ENCODE measurements around the gene PSME3IP1.

Gene PSME3IP1

DNA sequence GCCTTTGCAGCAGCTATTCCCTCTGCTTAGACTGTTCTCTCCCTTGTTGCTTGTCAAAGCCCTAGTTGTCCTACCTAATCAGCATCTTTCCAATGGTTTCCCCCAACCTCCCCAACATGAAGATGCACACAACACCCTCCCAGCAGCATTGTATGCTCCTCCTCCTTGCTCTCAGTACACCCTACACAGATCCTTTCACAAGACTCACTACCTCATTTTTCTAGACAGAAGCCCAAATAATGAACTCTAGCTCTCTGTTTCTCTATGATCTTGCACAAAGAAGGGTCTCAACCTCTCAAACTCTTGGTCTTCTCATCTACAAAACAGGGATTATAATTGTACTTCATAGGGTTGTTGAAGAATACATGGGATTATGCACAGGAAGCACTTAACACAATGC lies 19.4 kb downstream of the PSME3IP1 start:
- DNase-seq: no peak

DNA sequence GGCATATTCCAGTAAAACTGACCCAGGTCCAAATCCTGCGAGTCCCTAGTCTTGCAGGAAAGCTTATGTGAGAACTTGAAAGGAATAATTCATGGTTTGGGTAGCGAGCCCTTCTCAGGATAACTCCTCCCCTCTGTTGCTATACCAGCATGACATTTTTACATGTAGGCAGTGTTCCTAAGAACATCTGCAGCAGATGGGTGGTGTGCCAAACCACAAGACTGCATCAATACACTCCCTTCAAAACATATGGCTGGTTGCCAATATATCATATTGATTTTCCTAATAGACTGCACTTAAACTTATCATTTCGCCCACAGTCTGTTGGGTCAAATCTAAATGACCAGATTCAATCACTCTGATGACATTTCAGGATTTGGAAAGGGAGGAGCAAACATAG lies 19.9 kb downstream of the PSME3IP1 start:
- peak; percentile 16 for DNase-seq

DNA sequence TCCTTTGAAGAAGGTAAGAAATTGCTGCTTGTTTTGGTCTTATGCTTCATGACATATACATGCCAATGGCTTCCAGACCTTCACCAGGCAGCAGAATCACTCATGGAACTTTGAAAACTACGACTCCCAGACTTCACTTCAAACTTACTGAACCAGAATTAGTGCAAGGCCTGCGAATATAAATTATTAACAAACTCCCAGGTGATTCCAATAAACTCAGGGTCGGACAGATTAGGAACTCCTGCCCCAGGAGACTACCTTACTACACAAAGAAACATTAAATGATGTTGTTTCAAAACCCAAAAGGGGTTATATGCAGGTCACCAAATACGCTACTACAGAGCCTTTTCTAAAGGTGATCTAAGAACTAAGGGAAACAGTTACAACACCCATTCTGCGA lies 20.4 kb downstream of the PSME3IP1 start:
- DNase-seq: no peak

DNA sequence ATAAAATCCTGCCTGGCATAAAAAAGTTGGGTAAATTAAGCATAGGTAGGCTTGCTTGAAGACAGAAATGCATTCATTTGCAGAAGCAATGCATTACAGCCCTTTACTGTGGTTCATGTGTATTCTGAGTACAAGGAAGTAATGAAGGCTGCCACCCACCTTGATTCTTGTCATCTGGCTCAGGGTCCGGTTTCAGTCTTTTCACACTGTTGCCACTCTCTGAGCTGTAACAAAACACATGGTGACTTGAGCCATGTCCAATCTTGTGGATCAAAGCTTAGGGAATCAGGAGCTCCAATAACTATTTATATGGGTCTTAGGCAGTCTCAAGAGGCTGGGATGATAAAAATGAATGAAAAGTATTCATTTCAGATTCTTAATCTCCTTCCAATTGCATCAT lies 22.0 kb downstream of the PSME3IP1 start:
- no peak for DNase-seq

DNA sequence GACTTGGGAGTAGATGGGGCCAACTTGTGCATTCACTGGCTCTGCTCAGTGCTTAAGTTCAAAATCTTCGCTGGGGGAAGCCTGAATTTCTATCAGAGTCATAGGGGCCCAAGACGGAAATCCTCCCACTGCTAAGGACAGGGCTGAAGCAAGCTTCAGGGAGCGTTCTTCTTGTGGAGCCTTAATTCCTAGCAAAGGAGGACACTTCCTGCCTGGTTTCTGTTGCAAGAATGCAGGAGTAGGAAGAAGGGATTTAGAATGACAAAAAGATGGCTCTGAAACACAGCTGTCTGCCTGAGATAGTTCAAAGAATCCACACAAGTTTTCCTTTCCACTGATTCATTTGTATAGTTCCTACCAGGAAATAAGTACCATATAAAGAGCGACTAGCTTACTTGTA lies 26.4 kb downstream of the PSME3IP1 start:
- no peak for DNase-seq

DNA sequence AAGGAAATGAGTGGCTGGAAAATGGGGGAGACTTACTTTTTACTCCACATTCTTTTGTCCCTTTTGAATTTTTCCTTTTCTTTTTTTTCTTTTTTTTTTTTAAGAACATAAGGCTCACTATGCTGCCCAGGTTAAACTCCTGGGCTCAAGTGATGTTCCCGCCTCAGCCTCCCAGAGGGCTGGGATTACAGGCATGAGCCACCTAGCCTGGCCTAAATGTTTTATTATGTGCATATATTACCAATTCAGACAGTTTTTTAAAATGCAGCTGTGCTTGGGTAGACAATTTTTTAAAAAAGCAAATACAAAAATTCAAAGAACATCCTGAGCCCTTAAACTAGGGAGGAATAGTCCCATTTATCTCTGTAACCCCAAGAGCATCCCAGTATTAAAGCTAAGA lies 28.3 kb downstream of the PSME3IP1 start:
- DNase-seq: no peak

DNA sequence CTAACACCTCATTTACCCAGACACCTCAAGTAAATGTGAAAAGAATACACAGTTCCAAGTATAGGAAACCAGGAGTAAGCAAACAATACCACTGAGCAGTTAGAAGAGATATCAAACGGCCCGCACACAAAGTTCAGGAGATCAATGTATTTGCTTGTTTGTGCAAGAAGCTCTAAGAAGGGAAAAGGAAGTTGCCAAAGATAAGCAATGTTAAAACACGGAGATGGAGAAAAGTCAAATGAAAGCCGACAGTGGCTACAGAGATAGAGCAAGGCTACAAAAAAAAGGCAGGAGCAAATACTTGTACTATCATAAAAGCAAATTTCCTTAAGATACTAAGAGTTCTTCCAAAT lies 29.5 kb downstream of the PSME3IP1 start:
- DNase-seq: no peak

DNA sequence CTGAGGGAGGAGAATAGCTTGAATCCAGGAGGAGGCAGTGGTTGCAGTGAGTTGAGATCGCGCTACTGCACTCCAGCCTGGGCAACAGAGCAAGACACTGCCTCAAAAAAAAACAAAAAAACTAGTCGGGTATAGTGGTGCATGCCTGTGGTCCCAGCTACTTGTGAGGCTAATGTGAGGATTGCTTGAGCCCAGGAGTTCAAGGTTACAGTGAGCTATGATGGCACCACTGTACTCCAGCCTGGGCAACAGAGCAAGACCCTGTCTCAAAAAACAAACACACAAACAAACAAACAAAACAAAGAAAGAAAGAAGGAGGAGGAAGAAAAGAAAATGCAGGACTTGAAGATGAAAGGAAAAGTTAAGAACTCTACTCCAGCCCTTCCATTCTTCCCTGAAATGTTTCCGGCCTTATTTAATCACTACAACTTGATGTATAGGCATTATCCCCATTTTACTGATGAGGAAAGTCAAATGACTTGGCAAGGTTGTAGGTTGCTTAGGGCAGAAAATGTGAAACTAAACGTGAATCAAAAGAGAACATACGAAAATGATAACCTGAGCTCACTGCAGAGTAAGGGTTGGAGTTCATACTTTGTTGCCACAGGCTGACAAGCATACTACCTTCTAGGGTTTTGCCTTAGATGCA lies 30.0 kb downstream of the PSME3IP1 start:
- DNase-seq: no peak

DNA sequence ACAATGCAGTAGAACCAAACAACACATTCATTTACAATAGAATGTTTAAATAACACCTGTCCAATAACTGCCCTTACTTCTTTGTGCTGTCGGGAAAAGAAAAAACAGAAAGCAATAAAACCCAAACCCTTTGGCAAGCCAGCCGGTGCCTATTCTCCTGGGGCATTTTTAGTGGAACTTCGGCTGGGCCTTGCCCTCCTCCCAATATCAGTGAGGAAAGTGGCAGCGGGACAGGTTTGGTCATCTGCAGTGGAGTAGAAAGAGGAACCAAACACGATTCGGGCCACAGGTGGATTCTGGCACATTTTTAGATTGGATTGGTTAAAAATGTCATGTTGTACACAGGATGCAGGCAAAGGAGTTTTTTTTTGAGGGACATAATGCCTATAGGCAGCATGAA lies 32.0 kb downstream of the PSME3IP1 start:
- no peak for DNase-seq

DNA sequence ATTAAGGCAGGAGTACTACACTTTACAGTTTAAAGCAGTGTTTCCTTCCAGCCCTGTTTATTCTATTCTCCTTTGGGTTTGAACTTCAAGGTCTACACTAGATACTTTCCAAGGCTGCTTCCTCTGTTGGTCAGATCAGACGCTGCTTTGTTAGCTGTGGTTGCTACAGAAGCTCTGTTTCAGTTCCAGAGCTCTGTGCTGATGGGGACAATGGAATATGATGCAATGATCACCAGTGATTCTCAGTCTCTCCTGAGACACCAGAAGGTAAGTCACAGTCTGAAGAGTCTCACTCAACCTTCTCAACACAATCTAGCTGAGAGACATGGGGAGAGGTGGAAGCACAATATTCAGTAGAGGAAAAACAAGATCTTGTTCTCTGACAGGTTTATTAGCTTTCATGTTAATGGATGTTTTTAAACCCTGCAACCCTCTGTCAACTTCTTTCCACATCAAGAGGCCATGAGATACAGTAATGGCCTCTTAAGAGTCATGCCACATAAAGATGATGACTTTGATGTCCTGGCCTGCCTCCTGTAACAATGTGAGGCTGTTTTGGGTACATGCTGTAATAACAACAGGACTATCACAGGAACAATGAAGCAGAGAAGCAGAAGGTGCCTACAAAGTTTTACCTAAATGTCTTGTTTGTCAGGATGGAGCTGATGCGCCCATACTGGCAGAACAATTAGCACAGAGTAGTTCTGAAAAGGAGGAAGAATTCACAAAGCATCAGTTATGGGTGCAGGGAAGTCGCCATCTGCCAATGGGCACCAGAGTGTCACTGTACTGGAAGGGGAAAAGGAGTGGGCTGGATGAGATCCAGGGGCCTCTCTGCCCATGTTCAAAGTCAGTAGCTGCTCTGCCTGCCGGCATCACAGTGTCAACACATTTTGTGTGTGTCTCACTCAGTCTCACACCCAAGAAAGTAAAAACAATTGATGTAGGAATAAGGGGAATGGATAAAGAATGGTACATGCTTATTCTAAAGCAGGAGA lies 33.4 kb downstream of the PSME3IP1 start:
- peak; percentile 33 for DNase-seq

DNA sequence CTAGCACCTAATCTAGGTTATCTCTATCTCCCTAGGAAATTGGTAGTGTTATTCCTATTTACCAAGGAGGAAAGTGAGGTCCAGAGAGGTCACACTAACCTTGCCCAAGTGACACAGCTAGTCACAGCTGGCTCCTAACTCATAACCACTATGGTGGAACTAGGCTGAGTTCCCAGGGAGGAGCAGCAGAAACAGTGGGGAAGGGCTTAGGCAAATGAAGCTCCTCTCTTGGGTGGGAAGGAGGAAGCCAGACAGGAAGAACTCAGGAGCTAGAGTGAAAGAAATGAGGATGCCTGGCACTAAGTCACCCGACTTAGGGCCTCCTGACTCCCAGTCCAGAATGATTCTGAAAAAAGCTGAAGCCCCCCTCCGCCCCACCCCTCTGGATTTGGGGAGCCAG lies 34.5 kb downstream of the PSME3IP1 start:
- no peak for DNase-seq

DNA sequence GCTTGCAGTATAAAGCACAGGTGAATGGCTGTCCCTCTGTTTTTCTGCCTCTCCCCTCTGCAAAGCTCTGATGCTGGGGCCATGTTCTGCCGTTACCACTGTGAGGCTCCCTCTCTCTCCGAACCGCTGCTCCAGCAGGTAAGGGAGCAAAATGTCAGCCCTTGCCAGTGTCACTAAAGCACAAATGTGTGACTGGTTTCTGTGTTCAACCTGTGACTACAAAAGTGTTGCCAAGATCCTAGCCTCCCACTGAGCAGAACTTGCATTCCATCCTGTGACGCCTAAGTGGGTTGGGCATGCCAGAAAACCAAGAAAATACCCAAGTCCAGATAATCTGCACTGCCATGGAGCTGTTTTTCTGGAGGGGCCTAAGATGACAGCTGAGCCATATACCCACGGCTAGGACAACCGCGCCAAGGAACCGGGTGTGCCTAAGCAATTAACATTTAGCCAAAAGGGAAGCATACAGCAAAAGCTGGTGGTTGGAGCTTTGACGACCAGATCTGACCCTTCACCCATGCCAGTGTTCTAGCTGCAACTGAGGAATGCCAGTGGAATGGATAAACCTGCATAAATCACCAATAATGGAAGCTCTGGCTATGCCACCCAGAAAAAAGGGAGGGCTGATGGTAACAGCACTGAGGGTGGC lies 35.0 kb downstream of the PSME3IP1 start:
- no peak for DNase-seq

DNA sequence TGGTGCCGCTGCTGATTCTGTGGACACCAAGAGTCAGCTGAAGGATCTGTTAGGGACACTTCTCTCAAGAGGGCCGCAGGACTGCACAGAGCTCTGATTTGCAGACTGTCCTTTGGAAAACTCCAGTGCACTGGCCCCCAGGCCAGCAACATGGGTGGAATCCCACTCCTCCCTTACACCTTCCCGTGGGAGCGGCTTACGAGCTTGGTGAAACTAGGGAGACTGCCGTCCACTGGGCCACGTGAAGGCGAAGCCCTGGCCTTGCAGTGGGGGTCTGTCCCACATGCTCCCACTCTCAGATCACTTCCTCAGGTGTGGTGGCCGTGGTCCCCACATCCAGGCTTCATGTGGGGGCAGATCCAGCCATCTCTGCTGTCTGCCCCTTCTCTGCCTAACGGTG lies 36.4 kb downstream of the PSME3IP1 start:
- DNase-seq: no peak

DNA sequence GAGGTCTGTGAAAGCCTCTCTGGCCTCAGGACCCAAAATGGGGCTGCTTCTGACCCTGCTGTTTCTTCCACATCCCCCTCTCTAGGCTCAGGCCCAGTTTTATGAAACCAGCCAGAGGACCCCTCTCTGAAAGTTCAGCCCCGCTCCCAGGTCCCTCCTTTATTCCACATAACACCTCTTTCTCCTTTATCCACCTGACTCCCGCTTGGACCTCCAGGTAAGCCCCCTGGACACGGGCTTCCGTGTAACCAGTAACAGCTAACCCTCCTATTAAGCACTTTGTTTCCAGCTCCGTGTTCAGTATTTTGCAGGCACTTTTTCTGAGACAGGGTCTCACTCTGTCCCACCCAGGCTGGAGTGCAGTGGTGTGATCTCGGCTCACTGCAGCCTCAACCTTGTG lies 37.4 kb downstream of the PSME3IP1 start:
- no peak for DNase-seq

DNA sequence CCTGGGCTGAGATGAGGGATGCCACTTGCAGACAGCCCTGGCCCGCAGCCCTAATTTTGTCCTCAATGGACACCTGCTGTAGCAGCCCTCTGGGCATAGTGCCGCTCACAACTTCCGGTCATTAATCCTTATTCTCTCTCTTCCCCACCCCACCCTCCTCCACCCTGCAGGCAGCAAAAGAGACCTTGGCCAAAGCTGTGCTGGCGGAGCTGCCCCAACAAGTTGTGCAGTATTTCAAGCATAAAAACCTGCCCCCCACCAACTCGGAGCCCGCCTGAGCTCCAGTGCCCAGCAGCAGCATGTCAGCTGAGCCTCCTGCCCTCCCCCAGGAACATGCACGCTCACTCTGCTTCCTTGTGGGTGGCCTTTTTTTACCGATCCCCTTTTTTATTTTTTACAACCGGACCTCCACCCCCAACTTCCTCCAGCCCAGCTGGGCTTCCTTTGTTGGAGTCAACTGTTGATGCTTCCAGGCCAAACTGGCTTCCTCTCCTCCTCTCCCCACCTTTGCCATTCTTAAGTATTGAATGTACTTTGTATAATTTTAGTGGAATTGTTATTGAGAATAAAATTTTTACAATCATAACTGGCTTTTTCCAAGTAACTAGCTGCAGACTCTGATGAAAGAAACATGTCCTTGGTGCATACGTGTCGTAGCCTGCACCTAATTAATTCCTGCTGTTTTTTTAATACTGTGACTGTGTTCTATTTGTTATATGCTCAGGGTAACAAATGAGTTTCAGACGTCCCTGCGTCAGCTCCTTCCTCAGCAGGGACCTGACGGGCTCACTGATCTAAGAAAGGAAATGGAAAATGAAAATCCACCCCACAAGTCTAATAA lies 38.2 kb downstream of the PSME3IP1 start:
- DNase-seq: no peak

DNA sequence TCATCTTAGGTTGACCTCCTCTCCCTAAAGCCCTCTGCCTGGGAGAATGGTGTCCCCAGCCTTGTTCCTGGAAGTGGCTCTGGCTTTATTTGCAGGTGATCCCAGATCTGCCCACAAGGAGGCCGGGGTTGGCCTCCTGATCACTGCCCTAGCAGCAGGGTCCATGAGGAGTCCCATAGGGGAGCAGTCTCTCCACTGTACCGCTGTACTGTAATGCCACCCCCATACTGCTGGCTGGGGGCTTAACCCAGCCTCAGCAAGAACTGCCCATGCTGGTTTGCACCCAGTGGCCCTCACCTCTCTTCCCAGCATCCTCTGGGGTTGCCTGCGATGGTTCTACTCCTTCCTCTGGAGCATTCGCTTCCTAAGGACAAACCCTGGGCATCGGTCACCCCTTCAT lies 39.1 kb downstream of the PSME3IP1 start:
- DNase-seq: no peak

DNA sequence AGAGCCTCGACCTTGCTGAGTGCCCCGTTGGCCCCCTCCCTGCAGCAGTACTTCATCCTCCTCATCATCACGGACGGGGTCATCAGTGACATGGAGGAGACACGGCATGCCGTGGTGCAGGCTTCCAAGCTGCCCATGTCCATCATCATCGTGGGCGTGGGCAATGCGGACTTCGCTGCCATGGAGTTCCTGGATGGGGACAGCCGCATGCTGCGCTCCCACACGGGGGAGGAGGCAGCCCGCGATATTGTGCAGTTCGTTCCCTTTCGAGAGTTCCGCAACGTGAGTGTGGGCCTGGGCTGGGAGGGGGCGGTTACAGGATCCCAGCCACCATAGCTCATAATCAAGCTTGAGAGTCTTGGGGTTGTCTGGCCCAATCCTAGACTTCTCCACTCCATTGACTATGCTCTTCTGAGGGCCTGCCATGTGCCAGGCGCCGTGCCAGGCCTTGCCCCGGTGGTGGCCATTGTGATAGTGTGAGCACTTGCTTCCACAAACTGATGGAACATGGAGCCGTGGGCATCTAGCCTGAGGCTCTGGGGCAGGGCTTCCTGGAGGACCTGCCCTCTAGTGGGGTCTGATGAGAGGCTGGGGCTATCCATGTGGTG lies 39.7 kb downstream of the PSME3IP1 start:
- no peak for DNase-seq

DNA sequence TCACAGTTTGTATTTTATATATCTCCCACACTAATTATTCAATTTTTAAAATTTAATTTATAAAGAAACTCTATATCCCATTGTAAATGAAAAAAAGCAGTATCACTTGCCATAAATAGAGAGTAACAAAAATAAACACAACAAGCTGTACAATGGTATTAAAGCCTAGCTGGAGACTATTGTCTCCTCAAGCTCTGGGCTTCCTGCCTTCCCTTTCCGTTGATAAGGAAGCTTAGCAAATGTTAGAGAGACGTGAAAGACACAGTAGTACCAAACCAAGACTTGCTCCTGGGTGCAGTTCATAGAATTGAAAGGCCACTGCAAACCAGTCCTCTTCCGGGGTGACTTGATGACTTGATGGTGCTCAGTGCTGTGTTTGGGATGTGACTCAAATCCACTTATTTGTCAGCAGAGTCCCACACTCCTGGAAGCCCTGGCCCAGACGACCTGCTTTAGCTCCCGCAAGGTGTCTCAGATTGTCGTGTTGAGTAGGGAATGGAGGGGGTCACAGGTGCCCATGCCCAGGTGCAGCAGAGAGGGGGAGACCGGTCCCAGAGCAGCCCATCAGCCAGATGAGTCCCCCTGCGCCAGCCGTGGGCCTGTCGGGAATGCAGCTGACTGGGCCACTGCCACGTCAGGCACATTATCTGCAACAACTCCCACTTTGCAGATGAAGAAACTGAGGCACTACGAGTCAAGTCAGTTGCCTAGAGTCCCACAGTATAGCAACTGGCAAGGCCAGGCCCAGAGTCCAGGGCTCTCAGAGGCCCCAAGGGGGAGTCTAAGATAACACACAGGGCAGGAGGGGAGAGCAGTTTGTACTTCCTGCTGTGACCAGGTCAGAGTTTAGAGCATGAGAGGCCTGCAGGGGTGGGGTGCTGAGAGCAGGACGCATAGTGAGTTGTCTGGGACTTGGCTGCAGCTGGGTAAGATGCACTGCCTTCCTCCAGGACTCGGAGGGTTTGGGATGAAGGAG lies 40.5 kb downstream of the PSME3IP1 start:
- no peak for DNase-seq

DNA sequence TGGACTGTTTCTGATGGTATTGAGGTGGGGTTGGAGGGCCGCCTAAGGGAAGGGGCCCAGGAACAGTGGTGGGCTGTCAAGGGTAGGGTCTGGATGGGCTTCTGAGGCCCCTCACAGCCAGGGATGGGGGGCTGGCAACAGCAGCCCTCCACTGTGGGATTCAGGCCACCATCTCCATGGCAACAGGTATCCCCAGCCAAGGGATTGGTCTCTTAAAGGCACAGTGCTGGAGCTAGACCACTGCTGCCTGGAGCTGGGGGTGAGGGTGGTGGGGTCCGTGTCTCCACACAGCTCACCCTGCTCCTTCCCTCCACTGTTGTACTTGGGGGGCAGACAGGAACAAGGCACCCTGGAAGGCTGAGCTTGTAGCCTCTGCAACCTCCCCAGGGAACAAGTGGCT lies 41.8 kb downstream of the PSME3IP1 start:
- DNase-seq: no peak

DNA sequence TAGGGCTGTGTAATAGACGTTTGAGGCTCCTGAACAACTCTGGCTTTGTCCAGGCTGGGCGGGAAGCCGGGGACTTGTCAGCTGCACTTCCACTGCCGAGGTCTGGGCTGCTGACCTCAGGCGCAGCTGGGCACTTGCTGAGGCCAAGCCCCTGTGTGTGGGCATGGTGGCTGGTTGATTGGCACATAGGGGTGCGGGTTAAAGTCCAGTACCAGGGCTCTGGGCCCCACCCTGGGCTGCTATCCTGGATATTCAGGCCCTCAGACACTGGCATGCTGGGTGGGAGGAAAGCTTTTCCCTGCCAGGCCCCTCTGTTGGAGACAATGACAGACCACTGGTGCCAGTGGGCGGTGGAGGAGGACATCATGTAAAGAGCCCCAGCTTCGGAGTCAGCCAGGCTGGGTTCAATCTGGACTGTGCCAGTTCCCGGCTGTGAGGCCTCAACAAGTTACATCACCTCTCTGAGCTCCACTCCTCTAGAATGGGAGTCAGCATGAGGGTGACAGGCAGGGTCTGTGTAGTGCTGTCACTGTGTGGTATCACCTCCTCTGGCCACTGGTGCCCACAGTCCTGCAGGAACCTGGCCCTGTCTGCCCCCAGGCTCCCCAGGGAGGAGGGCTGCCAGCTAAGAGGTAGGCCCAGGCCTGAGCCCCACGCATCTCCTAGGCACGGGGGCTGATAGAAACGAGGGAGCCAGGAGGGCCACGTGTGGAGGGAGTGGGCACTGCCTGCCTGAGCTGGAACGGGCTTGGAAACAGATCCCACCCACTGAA lies 42.5 kb downstream of the PSME3IP1 start:
- no peak for DNase-seq

Data from NCI-H1694 (cell line).